Stomach smooth muscle (tissue), 2 donors: Measurements from ENCODE around the gene ARHGAP22.

Experiments
- H3K27ac ChIP-seq: one replicate; pipeline ENCODE4 v1.7.0; 2013; ENCODE audit warnings: mild to moderate bottlenecking, low read length, inconsistent platforms
- H3K27me3 ChIP-seq, 2 donors: one replicate each; pipeline ENCODE4 v1.7.0; 2013; ENCODE audit warnings: low read length in 2 of 2; ENCODE audit not compliant: insufficient read depth in 2 of 2, control insufficient read depth in 1 of 2
- H3K36me3 ChIP-seq, 2 donors: one replicate each; pipeline ENCODE4 v1.7.0; 2013; ENCODE audit warnings: low read length in 2 of 2; ENCODE audit not compliant: control insufficient read depth in 2 of 2, insufficient read depth in 2 of 2
- H3K4me1 ChIP-seq: one replicate; pipeline ENCODE4 v1.7.0; 2013; ENCODE audit warnings: low read length; ENCODE audit not compliant: control insufficient read depth, insufficient read depth
- H3K4me3 ChIP-seq, 2 donors: one replicate each; pipeline ENCODE4 v1.7.0; 2013; ENCODE audit warnings: low read length in 2 of 2
- H3K9ac ChIP-seq, 2 donors: one replicate each; pipeline ENCODE4 v1.7.0; 2013; ENCODE audit warnings: low read length in 2 of 2, mild to moderate bottlenecking in 1 of 2
- H3K9me3 ChIP-seq, 2 donors: one replicate each; pipeline ENCODE4 v1.7.0; 2013; ENCODE audit warnings: low read length in 2 of 2; ENCODE audit not compliant: control insufficient read depth in 2 of 2
- donor health status: healthy.
- donor health status: Pancreatic carcinoma.

Gene ARHGAP22

DNA sequence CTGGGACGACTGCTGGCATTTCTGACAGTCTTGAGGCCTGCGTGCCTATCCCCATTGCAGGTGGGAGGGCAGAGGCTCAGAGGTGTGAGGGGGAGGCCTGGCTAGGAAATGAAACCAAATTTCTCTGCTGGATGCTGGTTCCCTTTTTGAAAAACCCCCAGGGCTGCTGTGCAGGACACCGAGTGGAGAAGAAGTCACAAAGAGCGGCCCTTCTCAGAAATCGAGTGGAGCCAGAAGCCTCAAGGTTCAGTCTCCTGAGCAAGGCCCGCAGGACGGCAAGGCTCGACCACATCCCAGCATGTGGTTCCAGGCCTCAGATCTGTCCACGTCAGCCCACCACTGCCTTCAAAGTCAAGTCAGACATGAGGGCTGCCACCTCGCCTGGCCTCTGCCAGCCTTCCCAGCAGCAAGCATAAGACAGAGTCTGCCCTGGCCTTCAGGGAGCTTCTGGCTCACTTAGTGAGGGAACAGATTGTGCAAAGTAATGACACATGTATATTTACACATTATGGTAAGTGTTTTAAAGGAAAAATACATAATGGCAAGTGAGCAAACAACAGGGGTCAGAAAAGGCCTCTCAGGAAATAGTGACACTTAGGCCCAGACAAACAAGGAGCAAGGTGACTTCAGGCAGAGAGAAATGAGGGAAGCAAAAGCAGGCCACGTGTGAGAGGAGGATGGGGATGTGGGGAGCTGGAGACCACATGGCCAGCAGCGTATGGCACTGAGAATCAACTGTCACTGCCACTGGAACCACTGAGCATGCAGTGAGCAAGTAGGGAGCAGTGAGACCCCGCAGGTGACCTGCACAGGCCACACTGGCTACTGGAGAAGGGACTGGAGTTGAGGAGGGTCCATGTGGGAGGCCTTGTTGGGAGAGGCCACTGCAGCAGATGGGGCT is 86.7 kb downstream of the ARHGAP22 start:
- Histone ChIP-seq H3K36me3 (no peaks in the 10 kb centered on the region), H3K27ac (no peak overlapping the region), H3K4me1 (peaks cover 13% of the 10 kb centered on the region), H3K27me3 (no peaks in the 10 kb centered on the region), H3K9ac (no peak overlapping the region), H3K4me3 (no peak overlapping the region), H3K9me3 (no peaks in the 10 kb centered on the region)

DNA sequence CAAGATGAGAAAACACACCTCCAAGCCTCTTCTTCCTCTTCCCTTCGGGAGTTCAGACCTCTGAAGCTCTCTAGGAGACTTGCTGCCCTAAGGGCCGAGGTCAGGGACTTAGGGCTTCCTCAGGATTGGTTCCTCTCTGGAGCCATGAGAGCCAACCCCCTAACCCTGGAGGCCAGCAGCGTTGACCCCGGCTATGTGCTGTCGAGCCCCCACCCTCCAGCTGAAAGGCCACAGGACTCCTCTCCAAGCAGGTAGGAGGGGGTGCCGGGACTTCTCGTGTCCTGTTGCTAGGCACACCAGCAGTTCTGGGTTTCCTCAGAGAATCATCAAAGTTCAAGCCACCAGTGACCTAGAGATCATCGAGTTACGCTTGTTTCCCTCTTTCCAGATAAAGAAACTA is 87.4 kb downstream of the ARHGAP22 start:
- H3K4me3 ChIP-seq, result no peak overlapping the region
- H3K27ac ChIP-seq, result no peak overlapping the region
- H3K27me3 ChIP-seq, result no peaks in the 10 kb centered on the region
- H3K9me3 ChIP-seq, result no peaks in the 10 kb centered on the region
- peaks cover 6% of the 10 kb centered on the region for H3K4me1 ChIP-seq
- H3K36me3 ChIP-seq, result no peaks in the 10 kb centered on the region
- H3K9ac ChIP-seq, result no peak overlapping the region

DNA sequence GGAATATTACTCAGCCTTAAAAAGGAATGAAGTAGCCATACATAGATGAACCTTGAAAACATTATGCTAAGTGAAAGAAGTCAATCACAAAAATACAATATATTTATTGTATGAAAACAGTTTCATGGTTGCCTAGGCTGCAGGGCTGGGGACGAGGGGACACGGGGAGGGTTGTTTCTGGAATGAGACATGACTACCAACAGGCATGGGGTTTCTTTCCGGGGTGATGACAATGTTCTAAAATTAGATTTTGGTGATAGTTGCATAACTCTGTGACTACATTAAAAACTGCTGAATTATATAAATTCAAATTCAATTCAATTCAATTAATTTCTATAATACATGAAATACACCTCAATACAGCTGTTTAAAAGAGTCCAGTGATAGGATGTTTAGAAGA is 88.0 kb downstream of the ARHGAP22 start:
- Histone ChIP-seq H3K9ac (no peak overlapping the region), H3K27ac (no peak overlapping the region), H3K4me3 (no peak overlapping the region), H3K4me1 (peaks cover 2% of the 10 kb centered on the region), H3K9me3 (no peaks in the 10 kb centered on the region), H3K36me3 (no peaks in the 10 kb centered on the region), H3K27me3 (no peaks in the 10 kb centered on the region)

DNA sequence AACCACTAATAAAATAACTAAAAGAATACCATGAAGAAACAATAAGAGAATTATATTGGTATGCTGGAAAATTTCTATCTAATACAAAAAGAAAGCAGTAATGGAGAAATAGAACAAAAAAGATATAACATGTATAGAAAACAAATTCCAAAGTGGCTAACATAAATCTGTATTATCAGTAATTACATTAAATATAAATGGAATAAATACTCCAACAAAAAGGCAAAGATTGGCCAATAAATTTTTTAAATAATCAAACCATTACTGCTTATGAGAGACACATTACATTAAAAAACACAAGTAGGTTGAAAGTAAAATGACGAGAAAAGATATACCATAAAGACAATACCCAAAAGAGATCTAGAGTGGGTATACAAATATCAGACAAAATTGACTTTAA is 90.0 kb downstream of the ARHGAP22 start:
- H3K9ac ChIP-seq, result no peak overlapping the region
- H3K27me3 ChIP-seq, result no peaks in the 10 kb centered on the region
- no peak overlapping the region for H3K27ac ChIP-seq
- peaks cover 2% of the 10 kb centered on the region for H3K4me1 ChIP-seq
- no peak overlapping the region for H3K4me3 ChIP-seq
- no peaks in the 10 kb centered on the region for H3K9me3 ChIP-seq
- H3K36me3 ChIP-seq, result no peaks in the 10 kb centered on the region

DNA sequence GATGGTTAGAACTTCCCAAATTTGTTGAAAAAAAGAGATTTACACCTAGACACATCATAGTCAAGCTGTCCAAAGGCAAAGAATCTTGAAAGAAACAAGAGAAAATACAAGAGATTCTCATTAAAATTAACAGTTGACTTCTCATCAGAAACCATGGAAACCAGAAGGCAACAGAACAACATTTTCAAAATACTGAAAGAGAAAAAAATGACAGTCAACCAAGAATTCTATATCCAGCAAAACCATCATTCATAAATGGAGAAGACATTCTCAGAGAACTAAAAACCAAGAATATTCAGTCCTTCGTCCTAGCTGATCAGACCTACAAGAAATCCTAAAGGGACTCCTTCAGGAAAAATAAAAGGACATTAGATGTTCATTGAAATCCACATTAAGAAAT is 90.6 kb downstream of the ARHGAP22 start:
- H3K9ac ChIP-seq, result no peak overlapping the region
- no peak overlapping the region for H3K4me3 ChIP-seq
- no peaks in the 10 kb centered on the region for H3K27me3 ChIP-seq
- H3K27ac ChIP-seq, result no peak overlapping the region
- H3K4me1 ChIP-seq, result peaks cover 1% of the 10 kb centered on the region
- H3K9me3 ChIP-seq, result no peaks in the 10 kb centered on the region
- no peaks in the 10 kb centered on the region for H3K36me3 ChIP-seq

DNA sequence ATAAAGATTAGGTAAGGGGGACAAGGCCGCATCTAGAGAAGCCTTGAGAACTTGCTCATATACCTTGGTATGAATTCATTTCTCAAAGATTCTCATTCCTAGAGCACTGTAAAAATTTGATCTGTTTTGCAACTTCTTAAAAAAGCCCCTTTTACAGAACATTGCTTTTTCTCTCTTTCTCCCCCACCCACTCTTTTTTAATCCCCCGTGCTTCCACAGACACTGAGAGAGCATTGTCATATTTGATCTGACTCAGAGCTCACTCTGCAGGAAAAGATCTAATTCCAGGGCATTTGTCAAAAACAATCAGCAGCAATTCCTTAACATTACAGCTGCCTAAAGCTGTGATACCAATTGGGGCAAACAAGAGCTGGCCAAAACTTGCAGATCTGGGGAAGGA is 92.0 kb downstream of the ARHGAP22 start:
- Histone ChIP-seq H3K4me1 (no peaks in the 10 kb centered on the region), H3K27me3 (no peaks in the 10 kb centered on the region), H3K27ac (no peak overlapping the region), H3K9me3 (no peaks in the 10 kb centered on the region), H3K9ac (no peak overlapping the region), H3K36me3 (no peaks in the 10 kb centered on the region), H3K4me3 (no peak overlapping the region)

DNA sequence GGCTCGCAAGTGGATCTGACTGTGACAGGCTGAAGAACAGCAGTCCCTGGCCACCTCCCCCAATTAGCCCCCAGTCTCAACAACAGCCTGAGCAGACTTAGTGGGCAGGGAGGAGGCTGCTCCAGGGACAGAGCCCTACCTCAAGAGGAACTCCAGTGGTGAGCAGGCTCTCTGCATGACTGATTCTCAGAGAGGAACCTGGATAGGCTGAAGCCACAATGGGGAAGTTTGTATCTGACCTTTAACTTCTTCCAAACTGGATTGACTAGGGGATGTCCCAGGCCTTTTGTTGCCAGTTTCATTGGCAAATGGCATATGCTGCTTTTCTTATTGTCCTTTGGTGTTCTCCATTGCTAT is 93.0 kb downstream of the ARHGAP22 start:
- no peak overlapping the region for H3K9ac ChIP-seq
- H3K36me3 ChIP-seq, result no peaks in the 10 kb centered on the region

DNA sequence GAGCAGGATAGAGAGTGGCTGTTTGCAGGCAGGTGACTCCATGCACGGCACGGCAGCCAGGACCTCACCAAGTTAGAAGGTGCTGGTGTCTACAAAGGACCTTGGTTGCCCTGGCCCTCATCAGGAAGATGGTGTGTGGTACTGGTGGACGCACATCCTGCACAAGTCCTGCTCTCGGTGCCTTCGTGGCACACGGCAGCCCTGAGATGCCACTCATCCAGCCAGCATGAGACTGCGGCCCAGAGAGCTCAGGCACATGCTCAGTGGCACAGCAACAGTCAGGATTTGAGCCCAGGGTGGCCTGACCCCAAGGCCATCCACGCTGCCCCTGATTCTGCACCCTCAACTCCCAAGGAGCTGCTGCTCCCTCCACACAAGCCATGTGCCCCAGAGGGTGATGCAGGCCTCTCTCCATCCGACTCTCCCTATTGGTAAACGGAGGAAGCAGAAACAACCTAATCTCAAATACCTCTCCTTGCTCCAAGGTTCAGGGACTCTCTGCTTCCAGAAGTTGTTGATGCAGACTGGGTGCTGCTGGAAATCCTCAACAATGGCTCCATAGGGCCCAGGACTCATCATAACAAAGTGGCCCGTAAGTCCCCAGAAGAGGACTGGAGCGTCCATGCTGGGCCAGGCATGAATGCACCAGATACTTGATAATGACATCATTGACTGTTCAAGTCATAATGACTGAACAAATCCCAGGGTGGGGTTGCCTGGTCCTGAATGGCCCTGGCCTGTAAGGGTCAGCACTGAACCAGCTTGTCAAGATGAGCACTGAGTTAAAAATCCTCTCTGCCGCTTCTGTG is 93.6 kb downstream of the ARHGAP22 start:
- no peak overlapping the region for H3K9ac ChIP-seq
- H3K36me3 ChIP-seq, result no peaks in the 10 kb centered on the region
- H3K9me3 ChIP-seq, result no peaks in the 10 kb centered on the region
- H3K4me1 ChIP-seq, result no peaks in the 10 kb centered on the region
- no peak overlapping the region for H3K27ac ChIP-seq
- no peak overlapping the region for H3K4me3 ChIP-seq
- H3K27me3 ChIP-seq, result no peaks in the 10 kb centered on the region

More for the DNA sequence above, 93.0 kb downstream of the ARHGAP22 start:
- Histone ChIP-seq H3K27me3 (no peaks in the 10 kb centered on the region), H3K9me3 (no peaks in the 10 kb centered on the region), H3K4me3 (no peak overlapping the region), H3K27ac (no peak overlapping the region), H3K4me1 (no peaks in the 10 kb centered on the region)

DNA sequence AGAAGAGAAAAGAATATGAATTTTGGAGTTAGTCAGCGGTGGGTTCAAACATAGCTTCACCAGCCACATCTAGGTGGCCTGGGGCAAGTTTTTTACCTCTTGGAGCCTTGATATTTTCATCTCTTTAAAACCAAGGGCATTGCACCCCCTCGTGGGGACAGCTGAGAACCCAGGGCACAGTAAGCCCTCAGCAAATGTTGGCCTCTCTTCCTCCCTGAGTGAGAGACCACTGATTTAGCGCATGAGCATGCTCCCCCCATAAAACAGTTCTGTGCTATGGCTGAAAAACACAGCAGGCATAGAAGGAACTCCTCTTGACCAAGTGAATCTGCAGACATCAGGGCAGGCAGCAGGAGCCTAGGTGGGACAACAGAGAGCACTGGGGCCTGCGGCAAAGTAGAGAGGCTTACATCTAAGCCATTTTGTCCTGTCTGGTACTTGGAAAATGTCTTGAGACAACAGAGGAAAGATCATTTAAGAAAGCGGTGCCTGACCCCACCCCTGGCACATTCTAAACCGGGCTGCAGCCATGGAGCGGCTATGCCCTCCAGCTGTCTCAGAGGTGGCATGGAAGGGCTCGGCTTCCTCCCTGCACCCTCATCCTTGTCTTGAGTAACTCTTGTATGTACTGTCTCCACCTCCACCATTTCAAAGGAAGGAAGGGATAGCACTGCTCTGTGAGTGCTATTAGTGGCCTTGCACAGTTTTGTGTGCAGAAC is 94.7 kb downstream of the ARHGAP22 start:
- no peak overlapping the region for H3K9ac ChIP-seq
- no peaks in the 10 kb centered on the region for H3K27me3 ChIP-seq
- H3K4me1 ChIP-seq, result no peaks in the 10 kb centered on the region
- no peak overlapping the region for H3K4me3 ChIP-seq
- no peaks in the 10 kb centered on the region for H3K9me3 ChIP-seq
- no peak overlapping the region for H3K27ac ChIP-seq
- no peaks in the 10 kb centered on the region for H3K36me3 ChIP-seq

DNA sequence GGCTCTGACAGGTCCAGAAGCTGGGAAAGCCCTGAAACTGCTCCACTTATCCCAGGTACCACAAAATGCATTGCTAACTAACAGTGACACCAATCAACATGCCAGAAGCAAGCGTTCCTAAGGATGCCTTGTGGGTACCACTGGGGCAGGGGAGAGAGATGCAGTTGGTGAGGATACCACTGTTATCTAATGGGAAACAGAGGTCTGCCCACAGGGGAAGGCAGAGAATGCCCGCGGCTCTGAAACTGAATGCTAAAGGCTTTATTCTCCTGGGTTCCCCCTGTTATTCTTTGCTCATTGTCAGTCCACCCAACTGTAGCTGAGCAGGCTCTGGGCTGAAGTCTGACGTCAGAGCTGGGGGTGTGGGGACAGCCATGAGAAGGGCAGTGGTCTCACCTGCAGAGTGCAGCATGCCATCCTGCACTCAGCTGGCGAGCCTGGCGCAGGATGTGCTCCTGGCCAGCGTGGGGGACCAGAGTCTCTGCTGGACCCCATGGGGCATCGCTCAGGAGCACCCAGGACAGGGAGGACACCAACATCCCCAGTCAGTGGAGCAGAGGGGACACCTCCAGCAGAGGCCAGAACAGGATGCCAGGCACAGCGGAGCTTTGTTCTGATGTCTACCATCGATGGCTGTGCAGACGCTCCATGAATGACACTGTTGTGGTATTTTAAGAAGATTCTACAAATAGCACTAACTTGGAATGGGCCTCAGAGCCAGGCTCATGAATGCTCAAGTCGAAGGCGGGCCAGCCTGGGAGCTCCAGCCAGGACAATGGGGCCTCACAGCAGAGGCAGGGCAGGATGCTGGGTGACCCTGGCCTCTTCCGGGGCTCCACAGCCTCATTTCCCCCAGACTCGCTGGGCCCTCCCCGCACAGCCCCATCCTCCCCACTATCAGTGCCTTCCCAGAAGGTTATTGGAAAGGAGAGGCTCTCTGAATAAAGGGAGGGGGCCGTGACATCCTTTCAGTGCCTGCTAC is 95.8 kb downstream of the ARHGAP22 start:
- H3K27me3 ChIP-seq, result no peaks in the 10 kb centered on the region
- no peak overlapping the region for H3K9ac ChIP-seq
- H3K4me3 ChIP-seq, result no peak overlapping the region
- H3K27ac ChIP-seq, result no peak overlapping the region
- no peaks in the 10 kb centered on the region for H3K9me3 ChIP-seq
- no peaks in the 10 kb centered on the region for H3K36me3 ChIP-seq
- H3K4me1 ChIP-seq, result no peaks in the 10 kb centered on the region
